ENCODE results near the gene MRPL14. TPM values are rescaled to one million over a fixed set of nuclear protein-coding genes. Genes with fewer than 3 reads are reported as not detected.

MRPL14 gene
- total and polyA plus RNA-seq, 4 donors = 70.8 to 219 (median 101) TPM

DNA sequence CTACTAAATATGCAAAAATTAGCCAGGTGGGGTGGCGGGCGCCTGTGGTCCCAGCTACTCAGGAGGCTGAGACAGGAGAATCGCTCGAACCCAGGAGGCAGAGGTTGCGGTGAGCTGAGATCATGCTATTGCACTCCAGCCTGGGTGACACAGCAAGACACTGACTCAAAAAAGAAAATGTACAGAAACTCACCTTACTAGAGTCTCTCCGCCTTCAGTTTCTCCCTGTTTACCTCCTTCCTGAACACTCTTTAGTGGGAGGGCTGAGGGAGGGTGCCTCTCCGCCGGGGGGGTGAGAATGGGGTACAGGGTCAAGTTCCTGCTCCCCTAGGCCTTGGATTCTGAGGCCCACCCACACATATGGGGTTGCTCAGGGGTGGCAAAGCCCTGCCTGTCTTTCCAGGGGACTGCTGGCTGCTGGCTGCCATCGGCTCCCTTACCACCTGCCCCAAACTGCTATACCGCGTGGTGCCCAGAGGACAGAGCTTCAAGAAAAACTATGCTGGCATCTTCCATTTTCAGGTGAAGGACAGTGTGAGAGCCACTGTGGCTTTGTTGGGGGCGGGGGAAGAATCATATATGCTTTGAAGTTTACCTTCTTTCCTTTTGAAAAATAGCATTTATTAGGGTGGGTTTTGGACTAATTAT is 44.8 kb upstream of the MRPL14 start:
- H3K9me3 ChIP-seq (ENCODE audit: control insufficient read depth in 4 of 4, insufficient read depth in 3 of 4, low read length in 3 of 4) = no peaks in the 10 kb centered on the region
- peaks cover 0 to 3% (median 0%) of the 10 kb centered on the region in 3 donors for H3K27me3 ChIP-seq (ENCODE audit: control insufficient read depth in 3 of 3, insufficient read depth in 3 of 3, low read length in 2 of 3)
- H3K9ac ChIP-seq (ENCODE audit: insufficient read depth in 1 of 2, low read length in 2 of 2) = no peak overlapping the region
- H3K4me3 ChIP-seq = no peak overlapping the region
- no peak overlapping the region for H3K27ac ChIP-seq (ENCODE audit: low read depth in 1 of 2, low read length in 1 of 2)
- TF ChIP-seq, protein P1, sequence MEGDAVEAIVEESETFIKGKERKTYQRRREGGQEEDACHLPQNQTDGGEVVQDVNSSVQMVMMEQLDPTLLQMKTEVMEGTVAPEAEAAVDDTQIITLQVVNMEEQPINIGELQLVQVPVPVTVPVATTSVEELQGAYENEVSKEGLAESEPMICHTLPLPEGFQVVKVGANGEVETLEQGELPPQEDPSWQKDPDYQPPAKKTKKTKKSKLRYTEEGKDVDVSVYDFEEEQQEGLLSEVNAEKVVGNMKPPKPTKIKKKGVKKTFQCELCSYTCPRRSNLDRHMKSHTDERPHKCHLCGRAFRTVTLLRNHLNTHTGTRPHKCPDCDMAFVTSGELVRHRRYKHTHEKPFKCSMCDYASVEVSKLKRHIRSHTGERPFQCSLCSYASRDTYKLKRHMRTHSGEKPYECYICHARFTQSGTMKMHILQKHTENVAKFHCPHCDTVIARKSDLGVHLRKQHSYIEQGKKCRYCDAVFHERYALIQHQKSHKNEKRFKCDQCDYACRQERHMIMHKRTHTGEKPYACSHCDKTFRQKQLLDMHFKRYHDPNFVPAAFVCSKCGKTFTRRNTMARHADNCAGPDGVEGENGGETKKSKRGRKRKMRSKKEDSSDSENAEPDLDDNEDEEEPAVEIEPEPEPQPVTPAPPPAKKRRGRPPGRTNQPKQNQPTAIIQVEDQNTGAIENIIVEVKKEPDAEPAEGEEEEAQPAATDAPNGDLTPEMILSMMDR (IDR thresholded peaks at IDR 0.05; ENCODE audit: control extremely low read depth, extremely low read depth) = no peak
- DNase-seq (no peak), ATAC-seq (ENCODE audit: insufficient read depth, low FRiP score) (no peak)
- peaks cover 0 to 6% (median 0%) of the 10 kb centered on the region in 5 donors for H3K4me1 ChIP-seq (ENCODE audit: control insufficient read depth in 5 of 5, insufficient read depth in 5 of 5, low read length in 5 of 5)
- H3K36me3 ChIP-seq (ENCODE audit: control insufficient read depth in 4 of 4, insufficient read depth in 4 of 4, low read length in 4 of 4) = no peaks in the 10 kb centered on the region
- whole genome bisulfite sequencing, 2 donors = 82 to 86% methylated on average over 12 of the region's 12 CpGs

DNA sequence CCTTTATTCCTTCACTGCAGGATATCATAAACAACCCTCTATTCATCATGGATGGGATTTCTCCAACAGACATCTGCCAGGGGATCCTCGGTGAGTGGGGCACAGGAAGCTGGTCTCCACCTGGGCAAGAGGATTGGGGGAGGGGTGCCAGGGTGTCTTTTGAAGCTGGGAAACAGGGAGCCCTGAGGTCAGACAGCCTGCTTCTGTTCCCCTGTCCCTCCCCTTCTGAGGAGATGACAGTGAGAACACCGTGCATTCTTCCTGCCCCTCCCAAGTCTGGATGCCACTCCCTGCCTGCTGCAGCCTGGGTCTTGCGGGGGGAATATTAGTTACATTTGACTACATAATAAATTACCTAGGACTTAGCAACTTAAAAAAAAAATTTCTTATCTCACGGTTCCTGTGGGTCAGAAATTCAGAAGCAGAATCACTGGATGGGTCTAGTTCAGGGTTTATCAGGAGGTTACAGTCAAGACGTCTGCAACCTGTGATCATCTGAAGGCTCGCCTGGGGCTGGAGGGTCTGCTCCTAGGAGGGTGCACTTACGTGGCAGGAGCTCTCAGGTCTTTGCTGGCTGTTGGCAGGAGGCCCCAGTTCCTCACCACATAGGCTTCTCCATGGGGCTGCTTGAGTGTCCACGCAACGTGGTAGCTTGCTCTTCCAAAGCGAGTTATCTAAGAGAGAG is 42.8 kb upstream of the MRPL14 start:
- ATAC-seq (ENCODE audit: insufficient read depth, low FRiP score) (no peak), DNase-seq (no peak)
- peaks cover 0 to 6% (median 0%) of the 10 kb centered on the region in 5 donors for H3K4me1 ChIP-seq (ENCODE audit: control insufficient read depth in 5 of 5, insufficient read depth in 5 of 5, low read length in 5 of 5)
- H3K36me3 ChIP-seq (ENCODE audit: control insufficient read depth in 4 of 4, insufficient read depth in 4 of 4, low read length in 4 of 4) = no peaks in the 10 kb centered on the region
- WGBS, 2 donors = 66 to 80% methylated on average over 10 of the region's 10 CpGs
- H3K9me3 ChIP-seq (ENCODE audit: control insufficient read depth in 4 of 4, insufficient read depth in 3 of 4, low read length in 3 of 4) = peaks cover 0 to 2% (median 0%) of the 10 kb centered on the region in 4 donors
- peaks cover 0 to 2% (median 0%) of the 10 kb centered on the region in 3 donors for H3K27me3 ChIP-seq (ENCODE audit: control insufficient read depth in 3 of 3, insufficient read depth in 3 of 3, low read length in 2 of 3)
- H3K4me3 ChIP-seq = no peak overlapping the region
- TF ChIP-seq, protein P1 (IDR thresholded peaks at IDR 0.05; ENCODE audit: control extremely low read depth, extremely low read depth) = no peak
- H3K27ac ChIP-seq (ENCODE audit: low read depth in 1 of 2, low read length in 1 of 2) = no peak overlapping the region
- no peak overlapping the region for H3K9ac ChIP-seq (ENCODE audit: insufficient read depth in 1 of 2, low read length in 2 of 2)

DNA sequence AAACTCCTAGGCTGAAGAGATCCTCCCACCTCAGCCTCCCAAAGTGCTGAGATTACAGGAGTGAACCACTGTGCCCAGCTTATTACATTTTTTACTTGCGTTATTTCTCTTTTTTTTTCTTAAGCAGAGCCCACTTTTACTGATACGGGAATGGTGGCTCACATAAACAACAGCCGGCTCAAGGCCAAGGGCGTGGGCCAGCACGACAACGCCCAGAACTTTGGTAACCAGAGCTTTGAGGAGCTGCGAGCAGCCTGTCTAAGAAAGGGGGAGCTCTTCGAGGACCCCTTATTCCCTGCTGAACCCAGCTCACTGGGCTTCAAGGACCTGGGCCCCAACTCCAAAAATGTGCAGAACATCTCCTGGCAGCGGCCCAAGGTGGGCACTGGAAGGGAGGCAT is 41.9 kb upstream of the MRPL14 start:
- DNase-seq = no peak

More for the DNA sequence above, 41.9 kb upstream of the MRPL14 start:
- Histone ChIP-seq H3K27ac (ENCODE audit: low read depth in 1 of 2, low read length in 1 of 2) (no peak overlapping the region), H3K9me3 (ENCODE audit: control insufficient read depth in 4 of 4, insufficient read depth in 3 of 4, low read length in 3 of 4) (peaks cover 0 to 2% (median 0%) of the 10 kb centered on the region in 4 donors), H3K9ac (ENCODE audit: insufficient read depth in 1 of 2, low read length in 2 of 2) (no peak overlapping the region), H3K27me3 (ENCODE audit: control insufficient read depth in 3 of 3, insufficient read depth in 3 of 3, low read length in 2 of 3) (no peaks in the 10 kb centered on the region), H3K36me3 (ENCODE audit: control insufficient read depth in 4 of 4, insufficient read depth in 4 of 4, low read length in 4 of 4) (no peaks in the 10 kb centered on the region), H3K4me1 (ENCODE audit: control insufficient read depth in 5 of 5, insufficient read depth in 5 of 5, low read length in 5 of 5) (peaks cover 0 to 6% (median 0%) of the 10 kb centered on the region in 5 donors), H3K4me3 (no peak overlapping the region)
- ATAC-seq (ENCODE audit: insufficient read depth, low FRiP score) = no peak
- TF ChIP-seq, protein P1 (IDR thresholded peaks at IDR 0.05; ENCODE audit: control extremely low read depth, extremely low read depth) = no peak
- WGBS, 2 donors = 62 to 76% methylated on average over 9 of the region's 9 CpGs

All from lung (tissue), 12 donors.